GM21717 (cell line): Measurements from ENCODE around the gene MBD3.

Experiments used
- ATAC-seq: cut with Tn5 transposase; IDR thresholded peaks from one replicate; pipeline ENCODE4 v1.9.1; 2021; ENCODE audit warnings: mild to moderate bottlenecking, moderate library complexity; ENCODE audit not compliant: unreplicated experiment

MBD3 gene

GRCh38 chr19:1574354-1575136 is 18.1 kb downstream of the MBD3 start:
- ATAC-seq: no peak

- ATAC-seq: no peak
Measured at GRCh38 chr19:1572795-1573194, 19.9 kb downstream of the MBD3 start.

GRCh38 chr19:1571358-1571757 is 21.3 kb downstream of the MBD3 start:
- ATAC-seq: no peak

- no peak for ATAC-seq
Measured at GRCh38 chr19:1570836-1571235, 21.8 kb downstream of the MBD3 start.

- ATAC-seq: no peak
Measured at GRCh38 chr19:1569997-1570396, 22.7 kb downstream of the MBD3 start.

GRCh38 chr19:1568320-1569019 is 24.2 kb downstream of the MBD3 start, which contains the start of gene MEX3D:
Gene MEX3D (minus strand): TSS chr19:1568325. CDS start chr19:1568058, 267 bp downstream.
- no peak for ATAC-seq

GRCh38 chr19:1567848-1568227 is 24.8 kb downstream of the MBD3 start:
- ATAC-seq: no peak

GRCh38 chr19:1567116-1567847 is 25.4 kb downstream of the MBD3 start:
- no peak for ATAC-seq

- no peak for ATAC-seq
Measured at GRCh38 chr19:1566392-1567115, 26.1 kb downstream of the MBD3 start.

- ATAC-seq: no peak
Measured at GRCh38 chr19:1563251-1563650, 29.4 kb downstream of the MBD3 start.

GRCh38 chr19:1561236-1561842 is 31.3 kb downstream of the MBD3 start:
- ATAC-seq: no peak

- ATAC-seq: no peak
Measured at GRCh38 chr19:1560286-1560882, 32.3 kb downstream of the MBD3 start.

GRCh38 chr19:1558552-1558951 is 34.1 kb downstream of the MBD3 start:
- ATAC-seq: no peak

- ATAC-seq: no peak
Measured at GRCh38 chr19:1556390-1557070, 36.1 kb downstream of the MBD3 start.

GRCh38 chr19:1555487-1556389 is 36.9 kb downstream of the MBD3 start:
- ATAC-seq: no peak

- no peak for ATAC-seq
Measured at GRCh38 chr19:1554968-1555367, 37.7 kb downstream of the MBD3 start.

- ATAC-seq: no peak
Measured at GRCh38 chr19:1553415-1553814, 39.2 kb downstream of the MBD3 start.
